HepG2 (cell line): Measurements from ENCODE around the gene FGD4. TPM values are rescaled to one million over a fixed set of nuclear protein-coding genes. Genes with fewer than 3 reads are reported as not detected.
A peak's percentile ranks its signal among the peaks of the same experiment; 100 is the strongest.

ENCODE experiments used
- AFF4 ChIP-seq: sonication (generic); formaldehyde crosslinking; IDR thresholded peaks from 2 replicates; pipeline ENCODE4 v1.4.0; 2020; ENCODE audit warnings: missing genetic modification reagents
- ATF1 ChIP-seq: IDR thresholded peaks from 2 replicates; pipeline ENCODE4 v1.6.1; 2016; ENCODE audit warnings: mild to moderate bottlenecking, control low read depth
- BCL6 ChIP-seq: IDR thresholded peaks from 2 replicates; pipeline ENCODE4 v1.6.1; 2016; ENCODE audit warnings: missing genetic modification reagents, missing compliant biosample characterization
- ESRRA ChIP-seq: sonication (generic); formaldehyde crosslinking; IDR thresholded peaks from 2 replicates; pipeline ENCODE4 v1.5.1; 2020; ENCODE audit warnings: mild to moderate bottlenecking, low read depth, missing genetic modification reagents
- IRF2 ChIP-seq: IDR thresholded peaks from 2 replicates; pipeline ENCODE4 v1.6.1; 2018; ENCODE audit warnings: missing genetic modification reagents, missing compliant biosample characterization
- KDM6A ChIP-seq: IDR thresholded peaks from 2 replicates; pipeline ENCODE4 v1.6.1; 2016; ENCODE audit warnings: low read depth
- MEF2D ChIP-seq: sonication (generic); formaldehyde crosslinking; IDR thresholded peaks from 2 replicates; pipeline ENCODE4 v1.5.1; 2020; ENCODE audit warnings: mild to moderate bottlenecking, missing genetic modification reagents
- NFIC ChIP-seq: IDR thresholded peaks from 2 replicates; pipeline ENCODE4 v1.6.1; 2012; ENCODE audit warnings: mild to moderate bottlenecking, low read length, inconsistent platforms
- ONECUT2 ChIP-seq: sonication (generic); formaldehyde crosslinking; IDR thresholded peaks from 2 replicates; pipeline ENCODE4 v1.4.0; 2020; ENCODE audit warnings: missing genetic modification reagents
- PHF8 ChIP-seq: sonication (generic); formaldehyde crosslinking; IDR thresholded peaks from 2 replicates; pipeline ENCODE4 v1.5.0; 2020; ENCODE audit warnings: missing genetic modification reagents
- YEATS4 ChIP-seq: sonication (generic); formaldehyde crosslinking; IDR thresholded peaks from 2 replicates; pipeline ENCODE4 v1.4.0; 2020; ENCODE audit warnings: missing genetic modification reagents, borderline replicate concordance
- ZMYM4 ChIP-seq: sonication (generic); formaldehyde crosslinking; IDR thresholded peaks from 2 replicates; pipeline ENCODE4 v1.8.1; 2023; ENCODE audit warnings: mild to moderate bottlenecking, missing genetic modification reagents
- ZNF124 ChIP-seq: sonication (generic); formaldehyde crosslinking; IDR thresholded peaks from 2 replicates; pipeline ENCODE4 v1.4.0; 2020; ENCODE audit warnings: missing genetic modification reagents
- ZNF362 ChIP-seq: sonication (generic); formaldehyde crosslinking; IDR thresholded peaks from 2 replicates; pipeline ENCODE4 v1.4.0; 2020; ENCODE audit warnings: missing genetic modification reagents, mild to moderate bottlenecking, borderline replicate concordance
- ZNF547 ChIP-seq: sonication (generic); formaldehyde crosslinking; IDR thresholded peaks from 2 replicates; pipeline ENCODE4 v1.5.1; 2020; ENCODE audit warnings: mild to moderate bottlenecking, missing genetic modification reagents
- ZNF770 ChIP-seq: sonication (generic); formaldehyde crosslinking; IDR thresholded peaks from 2 replicates; pipeline ENCODE4 v1.5.0; 2020; ENCODE audit warnings: mild to moderate bottlenecking, missing genetic modification reagents
- ZNF878 ChIP-seq: sonication (generic); formaldehyde crosslinking; IDR thresholded peaks from 2 replicates; pipeline ENCODE4 v1.8.1; 2023; ENCODE audit warnings: mild to moderate bottlenecking, missing genetic modification reagents, moderate library complexity
- polyA plus RNA-seq, 8 experiments: library from polyadenylated mRNA; depleted of rRNA in 3 of 8; stranded (reverse) in 7 of 8; unstranded in 1 of 8; fragments of >200 nt; fragmentation: Illumina TruSeq in 4 of 8; extraction: Trizol in 4 of 8; gene quantifications; 2 replicates each; pipeline versions ENCODE4 v1.2.1 to v1.2.3, GENCODE V29; 2011 to 2016; ENCODE audit warnings: low read depth in 4 of 8, missing spikeins in 1 of 8, mixed read lengths in 1 of 8; ENCODE audit not compliant: insufficient read depth in 1 of 8
- total RNA-seq, 5 experiments: library from RNA; depleted of rRNA; stranded (reverse); fragments of >200 nt; fragmentation: Illumina TruSeq; extraction: Trizol; gene quantifications; 2 replicates each; pipeline ENCODE4 v1.2.3, GENCODE V29; 2016; ENCODE audit warnings: low read depth in 1 of 5
- TF ChIP-seq, protein P1 (sequence below): sonication (generic); formaldehyde crosslinking; IDR thresholded peaks from 2 replicates; pipeline ENCODE4 v1.4.0; 2020; ENCODE audit warnings: low read depth, missing genetic modification reagents
- TF ChIP-seq, protein P2 (sequence below): IDR thresholded peaks from 2 replicates; pipeline ENCODE4 v1.6.1; 2012; ENCODE audit warnings: inconsistent platforms

FGD4 gene
- total and polyA plus RNA-seq, 2 of the 13 experiments (the other 11 are each of a cell fraction or from before 2014, with no cell fraction given) = 4.6 to 6.6 TPM

- TF ChIP-seq, protein P1, sequence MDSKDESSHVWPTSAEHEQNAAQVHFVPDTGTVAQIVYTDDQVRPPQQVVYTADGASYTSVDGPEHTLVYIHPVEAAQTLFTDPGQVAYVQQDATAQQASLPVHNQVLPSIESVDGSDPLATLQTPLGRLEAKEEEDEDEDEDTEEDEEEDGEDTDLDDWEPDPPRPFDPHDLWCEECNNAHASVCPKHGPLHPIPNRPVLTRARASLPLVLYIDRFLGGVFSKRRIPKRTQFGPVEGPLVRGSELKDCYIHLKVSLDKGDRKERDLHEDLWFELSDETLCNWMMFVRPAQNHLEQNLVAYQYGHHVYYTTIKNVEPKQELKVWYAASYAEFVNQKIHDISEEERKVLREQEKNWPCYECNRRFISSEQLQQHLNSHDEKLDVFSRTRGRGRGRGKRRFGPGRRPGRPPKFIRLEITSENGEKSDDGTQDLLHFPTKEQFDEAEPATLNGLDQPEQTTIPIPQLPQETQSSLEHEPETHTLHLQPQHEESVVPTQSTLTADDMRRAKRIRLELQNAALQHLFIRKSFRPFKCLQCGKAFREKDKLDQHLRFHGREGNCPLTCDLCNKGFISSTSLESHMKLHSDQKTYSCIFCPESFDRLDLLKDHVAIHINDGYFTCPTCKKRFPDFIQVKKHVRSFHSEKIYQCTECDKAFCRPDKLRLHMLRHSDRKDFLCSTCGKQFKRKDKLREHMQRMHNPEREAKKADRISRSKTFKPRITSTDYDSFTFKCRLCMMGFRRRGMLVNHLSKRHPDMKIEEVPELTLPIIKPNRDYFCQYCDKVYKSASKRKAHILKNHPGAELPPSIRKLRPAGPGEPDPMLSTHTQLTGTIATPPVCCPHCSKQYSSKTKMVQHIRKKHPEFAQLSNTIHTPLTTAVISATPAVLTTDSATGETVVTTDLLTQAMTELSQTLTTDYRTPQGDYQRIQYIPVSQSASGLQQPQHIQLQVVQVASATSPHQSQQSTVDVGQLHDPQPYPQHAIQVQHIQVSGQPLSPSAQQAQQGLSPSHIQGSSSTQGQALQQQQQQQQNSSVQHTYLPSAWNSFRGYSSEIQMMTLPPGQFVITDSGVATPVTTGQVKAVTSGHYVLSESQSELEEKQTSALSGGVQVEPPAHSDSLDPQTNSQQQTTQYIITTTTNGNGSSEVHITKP (CRISPR knock-in tag) = 0 out of 2 replicates have a peak, but pooled peaks have one; percentile 20
- 0 out of 2 replicates have a peak, but pooled peaks have one; percentile 34 for TF ChIP-seq ATF1 (CRISPR knock-in tag)
- peak; percentile 46; the same call in 1 of the 2 replicates for TF ChIP-seq KDM6A (CRISPR knock-in tag)
- no peak for TF ChIP-seq ONECUT2 (CRISPR knock-in tag)
- TF ChIP-seq IRF2 (CRISPR knock-in tag) = peak; percentile 88
- peak; percentile 73; the same call in 1 of the 2 replicates for TF ChIP-seq ZNF878 (CRISPR knock-in tag)
- TF ChIP-seq, protein P2, sequence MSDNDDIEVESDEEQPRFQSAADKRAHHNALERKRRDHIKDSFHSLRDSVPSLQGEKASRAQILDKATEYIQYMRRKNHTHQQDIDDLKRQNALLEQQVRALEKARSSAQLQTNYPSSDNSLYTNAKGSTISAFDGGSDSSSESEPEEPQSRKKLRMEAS = peak; percentile 74
- TF ChIP-seq AFF4 = no peak
- TF ChIP-seq ZMYM4 = peak; percentile 77
- TF ChIP-seq ZNF547 (CRISPR knock-in tag) = no peak
- TF ChIP-seq BCL6 (CRISPR knock-in tag) = peak; percentile 87
- 0 out of 2 replicates have a peak, but pooled peaks have one; percentile 63 for TF ChIP-seq ESRRA (CRISPR knock-in tag)
- TF ChIP-seq ZNF362 (CRISPR knock-in tag) = peak; percentile 34; the same call in 1 of the 2 replicates
- TF ChIP-seq NFIC = peak; percentile 34; the same call in 1 of the 2 replicates
- no peak for TF ChIP-seq ZNF124 (CRISPR knock-in tag)
- TF ChIP-seq MEF2D (CRISPR knock-in tag) = 0 out of 2 replicates have a peak, but pooled peaks have one; percentile 6
- no peak for TF ChIP-seq PHF8 (CRISPR knock-in tag)
- TF ChIP-seq ZNF770 (CRISPR knock-in tag) = 0 out of 2 replicates have a peak, but pooled peaks have one; percentile 23
- no peak; the same call in 1 of the 2 replicates for TF ChIP-seq YEATS4
Observed at GRCh38 chr12:32533971-32534590, 134.7 kb downstream of the FGD4 start (continued).
